Measurements from ENCODE around the gene FAM120B.
"Not testable (repeated sequence)": the region's sequence is repeated elsewhere in the genome, so short reads cannot be mapped to it uniquely, and the experiment has no call there.

Gene FAM120B

GRCh38 chr6:170398743-170399369 lies 92.3 kb downstream of the FAM120B start:
- H3K27me3 ChIP-seq (replicated peaks in 2 of 5; ENCODE audit: control insufficient read depth in 4 of 5, insufficient read depth in 5 of 5, low read length in 4 of 5); DNase-seq; H3K4me3 ChIP-seq (ENCODE audit: control insufficient read depth in 1 of 7, extremely low read depth in 1 of 7, insufficient read depth in 4 of 7, low read depth in 2 of 7, low read length in 6 of 7); H3K9me3 ChIP-seq (ENCODE audit: control extremely low read depth in 1 of 5, control insufficient read depth in 4 of 5, insufficient read depth in 2 of 5, low read depth in 1 of 5, low read length in 4 of 5); CTCF ChIA-PET; H3K4me1 ChIP-seq (ENCODE audit: control extremely low read depth in 1 of 4, control insufficient read depth in 4 of 4, insufficient read depth in 4 of 4, low read length in 3 of 4); H3K27ac ChIP-seq (ENCODE audit: insufficient read depth in 1 of 2, low read depth in 1 of 2, low read length in 2 of 2, poor library complexity in 1 of 2, severe bottlenecking in 2 of 2); POLR2A ChIA-PET: not testable (repeated sequence)
- no CpG with 5 or more reads among the region's 1 CpG for WGBS (ENCODE audit: insufficient coverage)
- peaks cover 12 to 67% (median 54%) of the 10 kb centered on the region in 4 experiments for H3K36me3 ChIP-seq (ENCODE audit: control insufficient read depth in 4 of 4, insufficient read depth in 4 of 4, low read length in 3 of 4)

DNA sequence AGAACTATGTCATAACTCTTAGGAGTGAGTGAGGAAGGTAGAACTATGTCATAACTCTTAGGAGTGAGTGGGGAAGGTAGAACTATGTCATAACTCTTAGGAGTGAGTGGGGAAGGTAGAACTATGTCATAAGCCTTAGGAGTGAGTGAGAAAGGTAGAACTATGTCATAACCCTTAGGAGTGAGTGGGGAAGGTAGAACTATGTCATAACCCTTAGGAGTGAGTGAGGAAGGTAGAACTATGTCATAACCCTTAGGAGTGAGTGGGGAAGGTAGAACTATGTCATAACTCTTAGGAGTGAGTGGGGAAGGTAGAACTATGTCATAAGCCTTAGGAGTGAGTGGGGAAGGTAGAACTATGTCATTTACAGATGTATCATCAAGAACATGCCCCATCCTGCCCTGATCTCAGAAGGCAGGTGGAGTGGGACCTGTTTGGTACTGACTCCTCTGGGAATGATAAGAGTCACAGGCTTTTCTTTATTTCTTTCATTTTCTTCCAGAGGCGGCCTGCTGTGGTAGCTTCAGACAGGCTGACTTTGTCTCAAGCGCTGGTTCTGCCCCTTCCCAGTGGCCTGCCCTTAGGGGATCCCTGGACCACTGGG lies 93.5 kb downstream of the FAM120B start:
- POLR2A ChIA-PET; H3K27ac ChIP-seq (ENCODE audit: insufficient read depth in 1 of 2, low read depth in 1 of 2, low read length in 2 of 2, poor library complexity in 1 of 2, severe bottlenecking in 2 of 2); H3K9me3 ChIP-seq (ENCODE audit: control extremely low read depth in 1 of 5, control insufficient read depth in 4 of 5, insufficient read depth in 2 of 5, low read depth in 1 of 5, low read length in 4 of 5); H3K4me1 ChIP-seq (ENCODE audit: control extremely low read depth in 1 of 4, control insufficient read depth in 4 of 4, insufficient read depth in 4 of 4, low read length in 3 of 4); CTCF ChIA-PET; DNase-seq; H3K27me3 ChIP-seq (replicated peaks in 2 of 5; ENCODE audit: control insufficient read depth in 4 of 5, insufficient read depth in 5 of 5, low read length in 4 of 5); H3K4me3 ChIP-seq (ENCODE audit: control insufficient read depth in 1 of 7, extremely low read depth in 1 of 7, insufficient read depth in 4 of 7, low read depth in 2 of 7, low read length in 6 of 7): not testable (repeated sequence)
- 75% methylated on average over 2 of the region's 2 CpGs for WGBS (ENCODE audit: insufficient coverage)
- H3K36me3 ChIP-seq (ENCODE audit: control insufficient read depth in 4 of 4, insufficient read depth in 4 of 4, low read length in 3 of 4), result peaks cover 11 to 69% (median 55%) of the 10 kb centered on the region in 4 experiments

- Histone ChIP-seq H3K9me3 (ENCODE audit: control extremely low read depth in 1 of 5, control insufficient read depth in 4 of 5, insufficient read depth in 2 of 5, low read depth in 1 of 5, low read length in 4 of 5) (no peaks in the 10 kb centered on the region), H3K4me1 (ENCODE audit: control extremely low read depth in 1 of 4, control insufficient read depth in 4 of 4, insufficient read depth in 4 of 4, low read length in 3 of 4) (peaks cover 0 to 3% (median 0%) of the 10 kb centered on the region in 4 experiments), H3K27me3 (replicated peaks in 2 of 5; ENCODE audit: control insufficient read depth in 4 of 5, insufficient read depth in 5 of 5, low read length in 4 of 5) (no peaks in the 10 kb centered on the region), H3K27ac (ENCODE audit: insufficient read depth in 1 of 2, low read depth in 1 of 2, low read length in 2 of 2, poor library complexity in 1 of 2, severe bottlenecking in 2 of 2) (no peak overlapping the region), H3K36me3 (ENCODE audit: control insufficient read depth in 4 of 4, insufficient read depth in 4 of 4, low read length in 3 of 4) (peaks cover 10 to 66% (median 44%) of the 10 kb centered on the region in 4 experiments), H3K4me3 (ENCODE audit: control insufficient read depth in 1 of 7, extremely low read depth in 1 of 7, insufficient read depth in 4 of 7, low read depth in 2 of 7, low read length in 6 of 7) (no peak overlapping the region)
- ChIA-PET CTCF (no interaction called here), POLR2A (no interaction called here)
- WGBS (ENCODE audit: insufficient coverage), result 98% methylated on average over 12 of the region's 13 CpGs
- no peak for DNase-seq
These were observed 95.9 kb downstream of the FAM120B start for GRCh38 chr6:170402318-170403040.

DNA sequence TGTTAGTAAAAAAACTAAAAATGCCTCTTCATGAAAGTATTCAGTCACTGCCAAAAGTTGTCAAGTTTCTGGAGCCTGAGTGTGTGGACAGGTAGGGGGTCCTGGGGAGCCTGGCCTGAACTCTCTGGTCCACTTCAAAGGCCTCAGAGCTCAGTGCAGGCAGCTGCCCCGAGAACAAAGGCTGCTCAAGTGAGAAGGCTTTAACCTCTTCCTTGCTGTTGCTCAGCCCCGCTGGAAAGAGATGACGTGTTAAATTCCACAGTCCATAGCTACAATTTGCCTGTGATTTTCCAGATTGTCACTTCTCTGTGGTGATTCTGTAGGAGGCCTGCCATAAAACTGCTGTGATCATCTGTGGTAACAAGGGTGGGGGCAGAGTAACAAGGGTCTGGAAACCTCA lies 96.9 kb downstream of the FAM120B start:
- no peak overlapping the region for H3K27ac ChIP-seq (ENCODE audit: insufficient read depth in 1 of 2, low read depth in 1 of 2, low read length in 2 of 2, poor library complexity in 1 of 2, severe bottlenecking in 2 of 2)
- no peaks in the 10 kb centered on the region for H3K27me3 ChIP-seq (replicated peaks in 2 of 5; ENCODE audit: control insufficient read depth in 4 of 5, insufficient read depth in 5 of 5, low read length in 4 of 5)
- ChIA-PET CTCF (no interaction called here), POLR2A (no interaction called here)
- no peak overlapping the region for H3K4me3 ChIP-seq (ENCODE audit: control insufficient read depth in 1 of 7, extremely low read depth in 1 of 7, insufficient read depth in 4 of 7, low read depth in 2 of 7, low read length in 6 of 7)
- WGBS (ENCODE audit: insufficient coverage), result 87% methylated on average over 2 of the region's 3 CpGs
- peaks cover 10 to 60% (median 42%) of the 10 kb centered on the region in 4 experiments for H3K36me3 ChIP-seq (ENCODE audit: control insufficient read depth in 4 of 4, insufficient read depth in 4 of 4, low read length in 3 of 4)
- no peak for DNase-seq
- H3K4me1 ChIP-seq (ENCODE audit: control extremely low read depth in 1 of 4, control insufficient read depth in 4 of 4, insufficient read depth in 4 of 4, low read length in 3 of 4), result peaks cover 0 to 3% (median 0%) of the 10 kb centered on the region in 4 experiments
- no peaks in the 10 kb centered on the region for H3K9me3 ChIP-seq (ENCODE audit: control extremely low read depth in 1 of 5, control insufficient read depth in 4 of 5, insufficient read depth in 2 of 5, low read depth in 1 of 5, low read length in 4 of 5)

GRCh38 chr6:170404036-170404435 lies 97.5 kb downstream of the FAM120B start:
- Histone ChIP-seq H3K36me3 (ENCODE audit: control insufficient read depth in 4 of 4, insufficient read depth in 4 of 4, low read length in 3 of 4) (peaks cover 6 to 59% (median 40%) of the 10 kb centered on the region in 4 experiments), H3K27ac (ENCODE audit: insufficient read depth in 1 of 2, low read depth in 1 of 2, low read length in 2 of 2, poor library complexity in 1 of 2, severe bottlenecking in 2 of 2) (no peak overlapping the region), H3K4me3 (ENCODE audit: control insufficient read depth in 1 of 7, extremely low read depth in 1 of 7, insufficient read depth in 4 of 7, low read depth in 2 of 7, low read length in 6 of 7) (no peak overlapping the region), H3K4me1 (ENCODE audit: control extremely low read depth in 1 of 4, control insufficient read depth in 4 of 4, insufficient read depth in 4 of 4, low read length in 3 of 4) (peaks cover 0 to 3% (median 0%) of the 10 kb centered on the region in 4 experiments), H3K9me3 (ENCODE audit: control extremely low read depth in 1 of 5, control insufficient read depth in 4 of 5, insufficient read depth in 2 of 5, low read depth in 1 of 5, low read length in 4 of 5) (no peaks in the 10 kb centered on the region), H3K27me3 (replicated peaks in 2 of 5; ENCODE audit: control insufficient read depth in 4 of 5, insufficient read depth in 5 of 5, low read length in 4 of 5) (no peaks in the 10 kb centered on the region)
- ChIA-PET POLR2A (no interaction called here), CTCF (interaction anchor here (1.2 to 1.4 kb wide), 2 partner anchors 12 to 14 kb away, joined by 3 read pairs; no protein-coding TSS in a partner anchor)
- no peak for DNase-seq
- WGBS (ENCODE audit: insufficient coverage), result 98% methylated on average over 8 of the region's 9 CpGs

DNA sequence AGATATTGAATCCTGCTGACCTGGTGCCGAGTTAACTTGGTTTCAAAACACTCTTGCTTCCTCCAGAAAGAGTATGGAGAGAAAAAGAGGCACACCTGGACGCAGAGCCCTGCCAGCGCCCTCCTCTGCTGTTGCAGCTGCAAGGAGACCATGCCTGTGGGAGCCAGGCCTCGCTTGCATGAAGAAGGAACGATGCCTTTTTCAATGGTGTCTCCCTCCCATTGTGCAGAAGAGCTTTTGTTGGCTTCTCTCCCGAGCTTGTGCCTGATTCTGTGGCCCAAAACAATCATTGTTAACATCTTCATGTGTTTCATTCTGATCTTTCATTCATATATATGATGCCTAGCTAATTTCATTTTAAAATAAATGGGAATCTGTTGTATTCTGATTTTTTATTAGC lies 98.1 kb downstream of the FAM120B start:
- H3K27me3 ChIP-seq (replicated peaks in 2 of 5; ENCODE audit: control insufficient read depth in 4 of 5, insufficient read depth in 5 of 5, low read length in 4 of 5), result no peaks in the 10 kb centered on the region
- no peak overlapping the region for H3K27ac ChIP-seq (ENCODE audit: insufficient read depth in 1 of 2, low read depth in 1 of 2, low read length in 2 of 2, poor library complexity in 1 of 2, severe bottlenecking in 2 of 2)
- CTCF ChIA-PET, result interaction anchor here (1.2 to 1.4 kb wide), 2 partner anchors 11 to 14 kb away, joined by 3 read pairs; no protein-coding TSS in a partner anchor
- H3K36me3 ChIP-seq (ENCODE audit: control insufficient read depth in 4 of 4, insufficient read depth in 4 of 4, low read length in 3 of 4), result peaks cover 6 to 59% (median 39%) of the 10 kb centered on the region in 4 experiments
- H3K9me3 ChIP-seq (ENCODE audit: control extremely low read depth in 1 of 5, control insufficient read depth in 4 of 5, insufficient read depth in 2 of 5, low read depth in 1 of 5, low read length in 4 of 5), result no peaks in the 10 kb centered on the region
- peaks cover 0 to 3% (median 0%) of the 10 kb centered on the region in 4 experiments for H3K4me1 ChIP-seq (ENCODE audit: control extremely low read depth in 1 of 4, control insufficient read depth in 4 of 4, insufficient read depth in 4 of 4, low read length in 3 of 4)
- H3K4me3 ChIP-seq (ENCODE audit: control insufficient read depth in 1 of 7, extremely low read depth in 1 of 7, insufficient read depth in 4 of 7, low read depth in 2 of 7, low read length in 6 of 7), result no peak overlapping the region
- 86% methylated on average over 5 of the region's 6 CpGs for WGBS (ENCODE audit: insufficient coverage)
- POLR2A ChIA-PET, result no interaction called here
- DNase-seq, result no peak

Measured in common myeloid progenitor, CD34-positive (primary cell).